ENCODE measurements around the gene GJB4.

Gene GJB4

GRCh38 chr1:34745666-34746065 is 13.9 kb upstream of the GJB4 start:
- no peak for TF ChIP-seq ZBTB7A (IDR thresholded peaks at IDR 0.05; ENCODE audit: low read depth)
- TF ChIP-seq TCF12 (IDR thresholded peaks at IDR 0.05; ENCODE audit: low read depth): no peak
- no peak for TF ChIP-seq EGR1 (IDR thresholded peaks at IDR 0.05)

GRCh38 chr1:34746101-34746500 is 13.4 kb upstream of the GJB4 start:
- TF ChIP-seq RAD21 (IDR thresholded peaks at IDR 0.05; ENCODE audit: low read depth): no peak
- no peak for TF ChIP-seq EP300 (IDR thresholded peaks at IDR 0.05; ENCODE audit: borderline replicate concordance)
- TF ChIP-seq NFIC (IDR thresholded peaks at IDR 0.05): no peak
- TF ChIP-seq REST (IDR thresholded peaks at IDR 0.05; ENCODE audit: low read depth): no peak
- no peak for TF ChIP-seq TAF1 (IDR thresholded peaks at IDR 0.05; ENCODE audit: low read depth)
- TF ChIP-seq TCF12 (IDR thresholded peaks at IDR 0.05; ENCODE audit: low read depth): no peak
- TF ChIP-seq CREB1 (IDR thresholded peaks at IDR 0.05; ENCODE audit: low read depth): no peak
- no peak for TF ChIP-seq TEAD4 (IDR thresholded peaks at IDR 0.05)

- TF ChIP-seq USF1 (IDR thresholded peaks at IDR 0.05) (no peak), ZBTB7A (IDR thresholded peaks at IDR 0.05; ENCODE audit: low read depth) (no peak), EGR1 (IDR thresholded peaks at IDR 0.05) (no peak), TCF12 (IDR thresholded peaks at IDR 0.05; ENCODE audit: low read depth) (no peak), CEBPB (IDR thresholded peaks at IDR 0.05) (no peak), RAD21 (IDR thresholded peaks at IDR 0.05; ENCODE audit: low read depth) (no peak), EP300 (IDR thresholded peaks at IDR 0.05; ENCODE audit: borderline replicate concordance) (no peak), TAF1 (IDR thresholded peaks at IDR 0.05; ENCODE audit: low read depth) (no peak), YY1 (IDR thresholded peaks at IDR 0.05; ENCODE audit: low read depth) (no peak), CREB1 (IDR thresholded peaks at IDR 0.05; ENCODE audit: low read depth) (no peak), MAX (IDR thresholded peaks at IDR 0.05) (no peak), NFIC (IDR thresholded peaks at IDR 0.05) (no peak), REST (IDR thresholded peaks at IDR 0.05; ENCODE audit: low read depth) (no peak), FOXM1 (IDR thresholded peaks at IDR 0.05; ENCODE audit: borderline replicate concordance, low read depth) (no peak), TEAD4 (IDR thresholded peaks at IDR 0.05) (no peak)
Observed at GRCh38 chr1:34746785-34747637, 12.5 kb upstream of the GJB4 start.

GRCh38 chr1:34747638-34747941 is 11.9 kb upstream of the GJB4 start:
- TF ChIP-seq EGR1 (IDR thresholded peaks at IDR 0.05) (no peak), YY1 (IDR thresholded peaks at IDR 0.05; ENCODE audit: low read depth) (no peak), TAF1 (IDR thresholded peaks at IDR 0.05; ENCODE audit: low read depth) (no peak), CREB1 (IDR thresholded peaks at IDR 0.05; ENCODE audit: low read depth) (no peak), TEAD4 (IDR thresholded peaks at IDR 0.05) (no peak), NFIC (IDR thresholded peaks at IDR 0.05) (no peak), RAD21 (IDR thresholded peaks at IDR 0.05; ENCODE audit: low read depth) (no peak), USF1 (IDR thresholded peaks at IDR 0.05) (no peak), MAX (IDR thresholded peaks at IDR 0.05) (no peak), TCF12 (IDR thresholded peaks at IDR 0.05; ENCODE audit: low read depth) (no peak), EP300 (IDR thresholded peaks at IDR 0.05; ENCODE audit: borderline replicate concordance) (no peak), REST (IDR thresholded peaks at IDR 0.05; ENCODE audit: low read depth) (no peak), FOXM1 (IDR thresholded peaks at IDR 0.05; ENCODE audit: borderline replicate concordance, low read depth) (no peak), CEBPB (IDR thresholded peaks at IDR 0.05) (no peak), ZBTB7A (IDR thresholded peaks at IDR 0.05; ENCODE audit: low read depth) (no peak)
